Stimulated activated CD8-positive, alpha-beta memory T cell treated with anti-CD3 and anti-CD28 coated beads, Interleukin-15, amount 100 ng/mL, for 1 hour (primary cell): Measurements from ENCODE around the gene NR2C1.
A peak's percentile ranks its signal among the peaks of the same experiment; 100 is the strongest.
"Not testable (repeated sequence)": the region's sequence is repeated elsewhere in the genome, so short reads cannot be mapped to it uniquely, and the experiment has no call there.

Experiments used
- DNase-seq: peaks from one replicate; pipeline ENCODE4 v3.0.0-alpha.2; 2020; ENCODE audit warnings: low read depth

NR2C1 gene

DNA sequence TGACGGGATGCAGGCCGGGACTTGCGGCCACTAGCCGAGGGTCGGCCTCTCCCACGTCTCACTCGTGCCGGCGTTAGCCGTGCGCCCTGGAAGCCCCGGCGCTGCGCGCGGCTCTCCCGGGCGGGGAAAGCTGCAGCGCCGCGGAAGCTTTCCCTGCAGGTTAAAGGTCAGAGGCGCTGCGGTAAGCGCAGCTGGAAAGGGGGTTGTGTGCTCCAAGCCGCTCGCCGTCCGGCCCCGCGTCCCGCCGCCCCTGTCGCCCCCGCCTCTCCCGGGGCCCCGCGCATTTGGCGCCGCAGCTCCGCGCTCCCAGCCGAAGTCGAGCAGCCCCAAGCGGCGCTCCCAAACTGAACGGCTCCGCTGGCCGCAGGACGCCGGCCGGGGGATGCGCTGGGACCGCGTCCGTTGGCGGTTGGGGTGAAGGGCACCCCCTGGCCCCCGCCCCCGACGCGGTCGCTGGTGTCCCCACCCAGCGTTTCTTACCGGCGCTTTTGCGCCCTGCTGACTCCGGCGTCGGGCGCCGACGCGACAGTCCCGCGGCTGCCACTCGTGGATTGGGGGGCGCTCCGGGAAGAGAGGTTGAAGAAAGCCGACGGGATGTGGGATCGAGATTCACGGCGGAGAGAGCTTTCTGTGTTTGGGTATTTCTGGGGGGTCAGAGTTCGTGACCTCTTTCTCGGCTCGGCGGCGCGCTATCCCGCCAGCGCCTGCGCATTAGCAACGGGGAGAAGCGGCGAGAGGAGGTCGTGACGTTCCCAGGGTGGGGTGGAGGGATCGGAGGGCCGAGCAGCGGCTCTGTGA lies at the start of gene NR2C1:
Gene NR2C1 (minus strand): TSS at position 719 of the 798 bp plus-strand sequence. CDS start 6,234 bp downstream, outside the sequence.
- peak; percentile 77 for DNase-seq

DNA sequence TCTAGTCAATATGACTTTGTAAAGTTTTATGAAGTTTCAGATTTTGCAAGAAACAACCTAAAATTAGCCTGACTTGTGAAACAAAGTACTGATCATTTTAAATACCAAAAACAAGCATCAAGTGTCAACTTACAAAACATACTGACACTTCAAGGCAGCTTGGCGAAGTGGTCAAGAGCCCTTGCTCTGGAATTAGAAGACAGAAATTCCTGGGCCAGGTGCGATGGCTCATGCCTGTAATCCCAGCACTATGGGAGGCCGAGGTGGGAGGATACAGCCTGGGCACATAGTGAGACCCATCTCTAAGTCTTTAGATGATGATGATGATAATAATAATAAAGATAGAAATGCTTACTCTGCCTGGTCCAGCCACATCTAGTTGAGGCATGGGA lies 45.4 kb upstream of the NR2C1 start:
- DNase-seq = no peak

DNA sequence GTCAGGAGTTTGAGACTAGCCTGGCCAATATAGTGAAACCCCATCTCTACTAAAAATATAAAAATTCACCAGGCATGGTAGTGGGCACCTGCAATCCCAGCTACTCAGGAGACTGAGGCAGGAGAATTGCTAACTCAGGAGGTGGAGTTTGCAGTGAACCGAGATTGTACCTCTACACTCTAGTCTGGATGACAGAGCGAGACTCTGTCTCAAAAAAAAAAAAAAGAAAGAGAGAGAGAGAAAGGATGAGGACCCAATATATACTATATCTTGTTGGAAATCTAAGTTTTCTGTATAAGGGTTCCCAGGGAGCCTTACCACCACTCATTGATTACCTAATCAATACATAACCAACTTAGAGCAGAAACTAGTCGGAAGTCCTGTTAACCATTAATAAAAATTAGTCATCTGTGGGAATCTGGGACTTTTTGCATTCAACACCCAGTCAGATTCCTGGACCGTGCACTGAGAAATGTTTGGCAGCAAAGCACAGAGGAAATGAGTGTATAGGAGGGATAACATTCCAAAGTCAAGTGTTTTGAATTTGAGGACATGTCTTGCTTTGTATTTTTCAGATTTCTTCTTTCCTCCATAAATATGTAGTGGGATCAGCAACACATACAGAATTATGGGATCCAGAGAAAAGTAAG lies 44.8 kb upstream of the NR2C1 start:
- DNase-seq = no peak

DNA sequence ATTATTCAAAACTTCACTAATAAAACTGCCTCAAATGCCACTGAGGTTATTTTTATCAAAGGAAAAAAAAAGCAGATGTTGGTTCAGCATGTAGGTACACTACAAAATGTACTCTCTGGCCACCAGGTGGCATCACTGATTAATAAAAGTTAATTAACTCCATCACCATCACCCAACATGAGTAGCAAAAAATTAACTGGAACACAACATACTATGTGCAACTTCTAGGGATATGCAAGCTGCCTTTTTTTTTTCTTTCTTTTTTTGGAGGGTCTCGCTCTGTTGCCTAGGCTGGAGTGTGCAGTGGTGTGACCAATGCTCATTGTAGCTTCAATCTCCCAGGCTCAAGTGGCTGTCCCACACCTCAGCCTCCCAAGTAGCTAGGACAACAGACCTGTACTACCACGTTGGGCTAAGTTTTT lies 43.8 kb upstream of the NR2C1 start:
- peak; percentile 34 for DNase-seq

DNA sequence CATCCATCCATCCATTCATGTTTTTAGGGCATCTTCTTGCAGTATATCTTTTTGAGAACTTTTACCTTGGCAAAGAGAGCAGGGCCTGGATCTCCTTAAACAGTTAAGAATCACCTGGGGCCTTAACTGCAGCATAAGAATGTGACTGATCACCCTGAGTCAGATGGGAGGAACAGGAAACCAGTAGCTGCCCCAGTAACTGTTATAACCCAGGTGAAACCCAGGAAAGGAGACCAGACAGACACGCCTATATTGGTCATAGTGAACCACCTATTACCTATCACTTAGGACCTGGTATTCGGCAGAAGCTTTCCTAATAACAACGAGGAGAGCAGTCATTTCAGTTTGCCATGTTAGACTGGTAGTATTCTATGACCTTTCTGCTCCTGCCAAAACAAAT lies 43.4 kb upstream of the NR2C1 start:
- DNase-seq = no peak

DNA sequence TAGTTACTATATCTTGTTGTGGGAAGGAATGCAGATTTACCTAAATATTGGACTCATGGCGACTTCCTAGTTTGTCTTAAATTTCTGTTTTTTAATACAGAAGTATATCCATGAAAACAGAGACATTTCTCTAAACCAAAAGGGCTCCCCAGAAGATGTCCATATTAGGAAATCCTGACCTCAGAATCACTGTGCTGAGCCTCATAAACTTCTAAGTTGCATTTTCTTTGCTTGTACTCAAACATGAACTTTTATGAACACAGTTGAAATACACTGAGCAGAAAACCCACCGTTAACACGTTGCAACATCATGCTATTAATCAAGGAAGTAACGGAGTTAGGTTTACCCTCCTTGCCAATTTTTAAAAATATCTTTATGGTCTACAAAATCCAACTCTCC lies 42.9 kb upstream of the NR2C1 start:
- no peak for DNase-seq

DNA sequence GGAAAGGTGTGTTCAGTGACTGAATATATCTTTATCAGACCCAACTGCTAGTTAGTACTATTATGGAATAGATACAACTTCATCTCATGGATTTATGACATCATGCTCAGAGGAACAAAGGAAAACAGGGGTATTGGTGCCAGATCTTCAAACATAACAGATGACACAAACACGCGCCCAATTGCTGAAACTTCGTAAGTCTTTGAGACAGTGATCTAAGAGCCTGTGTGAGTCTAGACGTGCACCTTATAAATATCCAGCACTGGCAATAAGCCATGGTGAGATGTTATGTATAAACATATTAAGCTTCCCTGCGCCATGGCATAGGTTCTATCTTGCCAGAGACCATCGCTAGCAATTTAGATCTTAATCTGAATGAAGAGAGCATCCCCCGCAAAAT lies 42.2 kb upstream of the NR2C1 start:
- DNase-seq = no peak

DNA sequence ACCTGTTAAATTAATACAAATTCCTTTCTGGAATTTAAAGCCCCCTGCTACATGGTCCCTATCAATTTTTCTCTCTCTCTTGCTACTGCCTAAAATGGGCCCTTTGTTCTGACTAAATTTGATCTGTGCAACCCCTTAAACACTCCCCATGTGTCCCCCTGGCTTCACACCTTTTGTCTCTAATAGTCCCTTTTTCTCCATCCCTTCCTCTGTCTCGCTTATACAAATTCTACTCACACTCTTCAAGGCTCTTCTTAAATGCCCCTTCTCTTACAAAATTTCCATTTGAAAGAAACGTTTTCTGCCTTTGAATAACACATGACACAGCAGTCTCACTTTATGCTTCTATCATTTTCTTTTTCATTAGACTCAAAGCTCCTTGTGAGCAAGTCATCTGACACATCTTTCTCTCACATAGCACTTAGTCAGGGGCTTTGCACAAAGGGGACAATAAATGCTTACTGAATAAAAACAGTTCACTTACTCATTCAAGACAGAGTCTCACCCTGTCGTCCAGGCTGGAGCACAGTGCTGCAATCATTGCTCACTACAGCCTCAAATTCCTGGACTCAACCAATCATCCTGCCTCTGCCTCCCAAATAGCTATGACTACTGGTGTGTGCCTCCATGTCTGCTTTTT lies 41.5 kb upstream of the NR2C1 start:
- no peak for DNase-seq

DNA sequence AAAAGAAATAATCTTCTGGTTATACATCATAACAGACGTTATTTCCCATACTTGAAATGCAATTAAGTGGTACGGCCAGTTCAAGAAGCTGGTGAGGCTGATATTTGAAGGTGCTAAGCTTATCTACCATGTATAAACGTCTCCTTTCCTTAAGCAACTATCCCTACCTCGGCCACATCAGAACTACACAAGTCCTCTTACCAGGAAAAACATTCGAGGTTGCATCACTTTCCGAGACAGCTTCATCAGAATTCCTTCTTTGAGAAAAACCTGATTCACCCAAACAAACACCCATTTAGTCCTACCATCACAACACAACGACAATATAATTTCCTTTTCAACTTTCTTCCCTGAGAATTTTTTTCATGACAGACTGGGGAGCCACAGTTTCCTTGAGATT lies 33.9 kb upstream of the NR2C1 start:
- DNase-seq = no peak

DNA sequence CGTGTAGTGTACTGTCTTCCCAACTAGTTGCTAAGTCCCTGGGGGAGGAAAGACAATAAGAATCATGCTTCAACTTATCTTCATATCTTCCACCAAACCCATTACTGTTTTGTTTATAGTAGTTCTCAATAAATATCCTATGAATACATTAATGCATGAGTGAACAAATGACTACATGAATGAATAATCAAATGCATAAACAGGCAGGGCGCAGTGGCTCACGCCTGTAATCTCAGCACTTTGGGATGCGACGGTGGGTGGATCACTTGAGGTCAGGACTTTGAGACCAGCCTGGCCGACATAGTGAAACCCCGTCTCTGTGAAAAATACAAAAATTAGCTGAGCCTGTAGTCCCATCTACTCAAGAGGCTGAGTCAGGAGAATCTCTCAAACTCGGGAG lies 32.1 kb upstream of the NR2C1 start:
- no peak for DNase-seq

DNA sequence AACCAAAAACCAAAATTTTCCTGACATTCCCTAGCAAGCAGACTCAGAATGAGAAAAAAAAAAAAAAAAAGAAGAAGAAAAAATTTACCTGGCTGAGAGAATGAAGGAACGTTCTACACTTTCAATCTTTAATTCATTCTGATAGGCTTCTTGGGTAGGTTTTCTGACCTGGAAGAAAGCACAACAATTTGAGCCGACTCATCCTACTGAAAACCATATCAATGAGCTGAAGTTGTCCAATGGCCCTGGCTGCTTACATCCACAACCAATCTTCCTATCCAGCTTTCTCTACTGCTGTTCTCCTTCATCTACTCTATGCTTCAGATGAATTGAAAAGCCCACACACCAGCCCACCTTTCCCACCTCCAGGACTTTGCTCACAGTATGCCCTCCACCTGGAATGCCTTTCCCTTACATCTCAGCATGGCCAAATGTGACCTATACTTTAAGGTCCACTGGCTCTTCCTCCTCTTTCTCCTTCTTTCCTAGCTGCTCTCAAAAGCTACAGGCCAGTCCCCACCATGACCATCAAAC lies 31.6 kb upstream of the NR2C1 start:
- no peak for DNase-seq

DNA sequence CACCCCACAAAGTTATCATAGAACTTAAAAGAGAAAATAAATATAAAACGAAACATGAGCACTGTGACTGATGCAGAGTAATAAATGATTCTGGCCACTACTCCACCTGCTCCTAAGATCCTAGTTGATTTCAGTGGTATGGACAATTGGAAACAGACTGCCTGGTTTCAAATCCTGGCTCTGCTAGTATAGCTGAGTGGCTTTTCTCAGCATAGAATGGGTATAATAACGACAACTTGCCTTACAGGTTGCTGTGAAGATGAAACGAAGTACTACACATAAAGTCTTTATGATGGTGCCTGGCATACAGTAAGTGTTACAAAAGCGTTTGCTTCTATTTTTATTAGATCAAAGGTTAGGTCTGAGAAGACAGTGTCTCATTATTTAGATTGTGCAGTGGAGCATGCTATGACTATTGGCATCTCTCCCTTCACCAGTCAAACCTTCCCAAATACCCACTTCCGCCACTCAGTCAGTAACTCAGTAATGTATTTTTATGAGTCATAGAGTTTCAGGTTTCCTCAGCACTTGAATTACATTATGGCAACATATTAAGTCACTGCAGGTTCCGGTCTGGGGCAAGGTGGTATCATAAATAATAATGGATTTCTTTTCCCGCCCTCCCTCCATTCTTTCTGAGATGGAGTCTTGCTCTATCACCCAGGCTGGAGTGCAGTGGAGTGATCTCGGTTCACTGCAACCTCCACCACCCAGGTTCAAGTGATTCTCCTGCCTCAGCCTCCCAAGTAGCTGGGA lies 29.7 kb upstream of the NR2C1 start:
- no peak for DNase-seq

DNA sequence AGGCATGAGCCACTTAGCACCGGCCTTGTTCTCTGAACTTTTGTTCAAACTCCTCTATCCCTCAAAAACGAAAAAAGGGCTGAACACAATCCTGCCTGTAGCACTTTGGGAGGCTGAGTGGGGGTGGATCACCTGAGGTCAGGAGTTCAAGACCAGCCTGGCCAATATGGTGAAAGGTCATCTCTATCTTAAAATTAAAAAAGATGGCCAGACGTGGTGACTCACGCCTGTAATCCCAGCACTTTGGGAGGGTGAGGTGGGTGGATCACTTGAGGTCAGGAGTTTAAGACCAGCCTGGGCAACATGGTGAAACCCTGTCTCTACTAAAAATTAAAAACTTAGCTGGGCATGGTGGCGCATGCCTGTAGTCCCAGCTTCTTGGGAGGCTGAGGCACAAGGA lies 28.5 kb upstream of the NR2C1 start:
- not testable (repeated sequence) for DNase-seq

DNA sequence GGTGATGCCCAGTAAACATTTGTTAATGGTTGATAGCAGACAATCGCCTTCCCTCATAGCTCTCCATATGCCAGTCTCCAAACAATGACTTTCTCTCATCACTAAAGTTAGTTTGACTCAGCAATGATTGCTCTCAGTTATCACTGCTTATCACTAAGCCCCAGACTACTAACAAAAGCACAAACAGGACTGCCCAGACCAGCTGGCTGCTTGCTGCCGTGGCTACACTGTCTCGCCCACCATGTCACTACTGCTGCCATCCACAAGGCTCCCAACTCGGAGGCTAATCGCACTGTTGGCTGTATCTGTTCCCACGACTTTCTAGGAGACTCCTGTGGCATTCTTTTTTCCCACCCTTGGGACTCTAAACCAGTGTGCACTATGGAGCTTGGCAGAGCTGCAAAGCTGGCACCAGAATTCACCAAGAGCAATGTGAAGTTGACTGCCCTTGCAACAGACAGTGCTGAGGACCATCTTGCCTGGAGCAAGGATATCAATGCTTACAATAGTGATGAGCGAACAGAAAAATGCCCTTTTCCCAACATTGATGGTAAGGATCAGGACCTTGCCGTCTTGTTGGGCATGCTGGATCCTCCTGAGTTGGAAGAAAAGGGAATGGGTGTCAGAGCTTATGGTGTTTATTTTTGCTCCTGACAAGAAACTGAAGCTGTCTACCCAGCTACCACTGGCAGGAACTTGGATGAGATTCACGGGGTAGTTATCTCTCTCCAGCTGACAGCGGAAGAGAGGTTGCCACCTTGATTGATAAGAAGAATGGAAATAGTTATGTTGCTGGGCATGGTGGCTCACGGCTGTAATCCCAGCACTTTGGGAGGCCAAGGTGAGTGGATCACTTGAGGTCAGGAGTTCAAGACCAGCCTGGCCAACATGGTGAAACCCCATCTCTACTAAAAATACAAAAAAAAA lies 27.1 kb upstream of the NR2C1 start:
- DNase-seq = no peak

DNA sequence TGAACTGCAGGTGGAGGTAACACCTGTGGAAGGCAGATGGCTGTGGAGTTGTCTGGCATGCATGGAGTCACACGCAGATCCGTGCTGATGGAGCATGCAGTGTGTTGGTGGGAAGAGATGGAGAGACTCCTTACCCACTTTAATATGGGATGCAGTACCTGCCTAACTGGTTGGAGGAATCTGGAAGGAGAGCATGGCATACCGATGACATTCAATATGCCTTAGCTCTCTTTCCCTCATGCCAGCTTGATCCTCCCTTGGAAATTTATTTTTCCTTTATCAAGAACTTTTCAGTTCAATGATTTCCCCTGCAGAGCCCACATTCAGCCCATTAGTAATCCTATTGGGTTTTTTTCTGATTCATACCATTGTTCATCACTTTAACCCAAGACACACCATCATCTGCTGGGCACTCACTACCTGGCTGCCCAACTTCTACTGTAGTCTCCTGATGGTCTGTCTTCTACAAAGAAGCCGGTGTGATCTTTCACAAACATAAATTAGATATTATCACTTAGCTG lies 25.9 kb upstream of the NR2C1 start:
- DNase-seq = no peak

DNA sequence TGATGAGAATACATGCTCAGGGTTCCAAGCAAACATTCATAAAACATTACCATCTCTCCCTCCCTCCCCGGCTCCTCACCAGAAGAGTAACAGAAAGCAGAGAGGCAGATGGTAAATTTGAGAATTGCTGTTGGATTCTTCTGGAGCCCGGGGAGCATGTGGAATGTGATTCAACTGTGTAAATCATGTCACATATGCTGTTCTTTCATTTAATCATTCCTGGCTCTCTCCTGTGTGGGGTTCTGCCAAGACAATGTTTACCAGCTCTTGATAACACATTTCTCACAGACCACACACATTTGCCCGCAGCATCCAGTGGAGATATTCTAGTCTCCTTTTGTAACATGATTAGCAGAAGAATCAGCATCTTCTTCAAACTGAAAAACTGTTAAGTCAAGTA lies 23.4 kb upstream of the NR2C1 start:
- no peak for DNase-seq

DNA sequence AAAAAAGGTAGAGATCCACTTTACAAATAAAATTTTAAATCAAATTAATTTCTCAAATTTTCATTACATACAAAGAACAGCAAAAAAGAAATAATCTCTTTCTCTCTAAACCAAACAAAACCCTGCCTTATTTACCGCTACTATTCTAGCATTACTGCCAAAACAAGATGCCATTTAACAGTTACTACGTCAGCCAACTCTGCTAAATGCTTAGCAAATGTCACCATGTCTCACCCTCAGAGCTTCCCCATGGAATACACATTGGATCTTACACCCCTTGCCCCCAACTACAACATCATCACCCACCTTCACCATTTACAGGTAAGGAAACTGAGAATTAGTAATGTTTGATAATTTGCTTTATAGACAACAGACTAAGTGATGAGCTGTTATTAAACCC lies 23.0 kb upstream of the NR2C1 start:
- DNase-seq = no peak

DNA sequence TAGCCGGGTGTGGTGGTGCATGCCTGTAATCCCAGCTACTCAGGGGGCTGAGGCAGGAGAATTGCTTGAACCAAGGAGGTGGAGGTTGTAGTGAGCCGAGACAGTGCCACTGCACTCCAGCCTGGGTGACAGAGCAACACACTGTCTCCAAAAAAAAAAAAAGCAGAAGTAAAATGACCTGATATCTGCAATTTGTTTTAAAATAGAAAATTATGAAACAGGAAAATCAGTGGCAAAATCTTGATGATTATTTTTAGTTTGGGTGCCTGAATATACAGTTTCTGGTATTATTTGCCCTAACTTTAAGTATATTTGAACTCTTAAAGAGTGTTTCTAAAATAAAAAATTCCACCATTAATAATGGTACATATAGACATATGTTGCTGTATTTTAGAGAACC lies 22.4 kb upstream of the NR2C1 start:
- not testable (repeated sequence) for DNase-seq

DNA sequence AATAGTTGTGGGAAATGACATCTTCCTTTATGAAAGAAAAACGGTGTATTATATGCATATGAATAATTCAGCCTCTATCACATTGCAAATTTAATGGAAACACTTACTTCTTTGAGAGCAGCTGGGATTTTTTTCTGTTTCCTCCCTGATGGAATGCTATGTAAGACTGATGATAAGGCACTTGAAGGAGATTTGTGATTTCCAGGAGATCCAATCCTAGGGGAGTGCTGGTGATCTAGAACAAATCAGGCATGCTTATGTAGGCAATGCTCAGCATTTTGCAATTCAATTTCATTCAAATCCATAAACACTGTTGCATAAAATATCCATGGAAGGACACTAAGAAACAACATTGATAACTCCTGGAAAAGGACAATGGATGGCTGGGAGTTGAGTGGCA lies 16.0 kb upstream of the NR2C1 start:
- DNase-seq = no peak

DNA sequence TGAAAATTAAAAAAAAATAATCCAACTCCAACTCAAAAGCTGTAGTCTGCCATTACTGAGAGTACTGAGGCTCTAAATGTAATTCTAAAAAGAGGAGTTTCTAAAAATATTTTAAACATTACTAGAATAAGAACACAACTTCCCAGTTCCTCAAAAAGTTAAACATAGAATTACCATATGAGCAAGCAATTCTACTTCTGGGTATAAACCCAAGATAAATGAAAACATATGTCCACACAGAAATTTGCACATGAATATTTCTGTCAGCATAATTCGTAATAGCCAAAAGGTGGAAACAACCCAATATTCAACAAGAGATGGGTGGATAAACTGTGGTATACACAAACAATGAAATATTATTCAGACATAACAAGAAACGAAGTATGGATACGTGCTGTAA lies 15.0 kb upstream of the NR2C1 start:
- DNase-seq = no peak

DNA sequence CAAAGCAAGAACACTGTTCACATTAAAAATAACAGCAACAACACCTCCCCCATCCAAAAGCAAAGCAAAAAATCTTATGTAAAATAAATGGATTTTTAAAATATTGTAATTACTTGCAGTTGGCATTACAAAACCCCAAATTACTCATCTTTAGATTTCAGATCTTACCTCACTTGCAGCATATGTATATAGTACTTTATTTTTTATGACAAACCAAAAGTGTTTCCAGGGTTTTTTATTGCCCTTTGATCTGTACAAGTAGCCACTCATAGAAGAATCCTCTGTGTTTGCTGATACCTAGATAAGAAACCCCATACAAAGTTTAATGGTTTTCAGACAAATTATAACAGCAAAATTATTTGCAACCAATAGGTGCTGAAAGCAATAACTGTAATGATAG lies 12.2 kb upstream of the NR2C1 start:
- no peak for DNase-seq
